NCI-H510A treated with DMSO at 0.1 percent for 48 hours (cell line): ENCODE data around the gene PGBD5.

ENCODE experiments used
- DNase-seq: peaks from one replicate; lab custom pipeline; 2025; lab: John Stamatoyannopoulos, UW

Gene PGBD5

DNA sequence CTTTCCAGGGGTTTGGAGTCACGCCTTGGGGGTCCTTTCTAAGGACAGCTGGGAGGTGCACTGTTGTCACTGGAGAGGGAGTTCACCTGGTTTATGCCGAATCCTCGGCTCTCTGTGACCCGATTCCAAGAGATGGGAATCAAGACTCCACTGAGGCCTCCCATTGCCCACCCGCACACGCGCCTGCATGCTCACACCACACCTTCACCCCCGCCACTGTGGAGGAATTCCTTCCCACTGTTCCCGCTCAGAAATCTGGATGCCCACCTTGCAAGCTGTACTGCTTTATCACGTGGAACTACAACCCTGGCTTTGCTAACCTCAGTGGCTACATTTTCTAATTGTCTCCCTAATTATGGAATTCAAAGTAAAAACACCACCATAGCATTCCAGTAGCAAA is 29.2 kb downstream of the PGBD5 start:
- DNase-seq = no peak

DNA sequence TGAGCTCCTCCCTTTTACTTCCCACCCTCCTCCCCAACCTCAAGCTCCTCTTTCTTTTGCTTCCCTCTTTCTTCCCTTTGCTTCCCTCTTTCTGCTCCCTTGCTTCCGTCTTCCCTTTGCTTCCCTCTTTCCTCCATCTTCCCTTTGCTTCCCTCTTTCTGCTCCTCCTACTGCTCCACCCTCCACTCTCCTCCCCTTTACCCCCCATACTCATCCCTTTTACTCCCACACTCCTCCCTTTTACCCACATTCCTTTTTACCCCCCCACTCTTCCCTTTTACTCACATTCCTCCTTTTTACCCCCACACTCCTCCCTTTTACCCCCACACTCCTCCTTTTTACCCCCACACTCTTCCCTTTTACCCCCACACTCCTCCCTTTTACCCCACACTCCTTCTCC is 30.2 kb downstream of the PGBD5 start:
- no peak for DNase-seq

DNA sequence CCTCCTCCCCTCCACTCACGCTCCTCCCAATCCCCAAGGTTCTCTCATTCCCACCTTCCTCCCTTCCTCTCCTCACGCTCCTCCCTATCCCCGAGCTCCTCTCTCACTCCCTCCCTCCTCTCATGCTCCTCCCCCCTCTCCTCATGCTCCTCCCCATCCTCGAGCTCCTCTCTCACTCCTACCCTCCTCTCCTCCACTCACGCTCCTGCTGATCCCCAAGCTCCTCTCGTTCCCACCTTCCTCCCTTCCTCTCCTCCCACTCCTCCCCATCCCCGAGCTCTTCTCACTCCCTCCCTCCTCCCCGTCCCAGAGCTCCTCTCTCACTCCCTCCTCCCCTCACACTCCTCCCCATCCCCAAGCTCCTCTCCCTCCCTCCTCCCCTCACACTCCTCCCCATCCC is 31.4 kb downstream of the PGBD5 start:
- DNase-seq = no peak

DNA sequence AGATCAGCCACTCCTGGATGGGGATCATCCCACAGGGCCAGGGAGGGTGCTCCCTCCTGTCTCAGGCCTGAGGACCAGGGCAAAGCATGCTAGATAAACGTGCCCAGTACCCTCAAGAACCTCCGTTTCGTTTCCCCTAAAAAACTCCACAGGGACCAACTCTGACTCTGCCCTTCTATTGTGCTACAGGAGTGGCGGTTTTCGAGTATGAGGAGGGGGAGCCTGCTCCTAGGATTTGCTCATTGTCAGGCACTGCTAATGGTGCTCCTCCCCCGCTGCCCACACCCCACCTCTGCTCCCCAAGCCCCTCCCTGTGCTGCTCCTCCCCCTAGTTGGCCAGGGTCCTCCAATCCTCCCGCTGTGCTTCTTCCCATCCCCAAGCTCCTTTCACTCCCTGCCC is 32.0 kb downstream of the PGBD5 start:
- no peak for DNase-seq

DNA sequence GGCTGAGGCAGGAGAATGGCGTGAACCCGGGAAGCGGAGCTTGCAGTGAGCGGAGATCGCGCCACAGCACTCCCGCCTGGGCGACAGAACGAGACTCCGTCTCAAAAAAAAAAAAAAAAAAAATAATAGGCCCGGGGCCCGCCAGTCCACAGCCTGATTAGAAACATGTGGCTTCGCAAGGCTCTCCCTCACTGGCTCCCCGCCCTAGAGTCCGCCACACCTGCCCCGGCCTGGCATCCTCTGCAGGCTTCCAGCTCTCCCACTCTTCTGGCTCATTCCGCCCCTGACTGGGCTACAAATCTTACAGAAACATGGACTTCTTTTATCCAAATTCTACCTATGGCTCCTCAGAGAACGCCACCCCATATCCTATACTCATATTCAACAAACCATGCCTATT is 32.4 kb downstream of the PGBD5 start:
- no peak for DNase-seq

DNA sequence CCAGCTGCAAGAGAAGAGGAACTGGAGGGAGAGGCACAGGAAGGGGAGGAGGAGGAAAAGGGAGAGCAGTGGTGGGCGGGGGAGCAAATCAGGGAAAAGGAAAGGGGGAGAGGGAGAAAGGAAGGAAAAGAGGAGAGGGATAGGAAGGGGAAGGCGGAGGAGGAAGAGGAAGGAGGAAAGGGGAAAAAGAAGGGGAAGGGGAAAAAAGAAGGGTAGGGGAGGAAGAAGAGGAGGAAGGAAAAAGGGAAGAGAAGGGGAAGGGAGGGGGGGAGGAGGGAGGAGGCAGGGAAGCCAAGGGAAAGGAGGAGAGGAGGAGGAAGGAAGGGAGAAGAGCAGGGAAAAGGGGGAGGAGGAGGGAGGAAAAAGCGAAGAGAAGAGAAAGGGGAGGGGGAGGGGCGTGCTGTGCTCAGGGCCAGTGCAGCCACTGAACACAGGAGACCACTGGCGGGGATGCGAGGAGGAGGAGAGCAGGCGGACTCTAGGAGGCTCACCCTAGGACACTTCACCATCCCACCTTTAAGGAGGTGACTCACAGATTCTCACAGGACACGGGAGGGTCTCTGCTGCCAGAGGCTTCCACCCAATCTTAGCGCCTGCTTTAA is 33.1 kb downstream of the PGBD5 start:
- DNase-seq = no peak

DNA sequence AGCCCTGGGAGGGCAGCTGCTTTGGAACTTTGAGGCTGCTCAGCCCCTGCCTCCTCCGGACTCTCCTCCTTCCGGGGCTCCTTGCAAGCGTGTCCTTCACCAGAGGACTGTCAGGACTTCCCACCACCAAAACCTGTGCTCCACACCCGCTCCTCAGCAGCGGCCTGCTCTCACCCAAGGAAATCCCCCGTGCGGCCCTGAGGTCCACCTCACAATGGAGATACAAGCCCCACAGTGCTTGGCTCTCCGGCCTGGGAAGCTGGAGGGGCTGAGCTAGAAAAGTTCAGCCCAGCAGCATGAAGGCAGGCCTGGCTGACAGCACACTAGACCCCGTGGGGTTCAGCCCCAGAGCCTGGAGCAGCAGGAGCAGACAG is 33.6 kb downstream of the PGBD5 start:
- DNase-seq = no peak

DNA sequence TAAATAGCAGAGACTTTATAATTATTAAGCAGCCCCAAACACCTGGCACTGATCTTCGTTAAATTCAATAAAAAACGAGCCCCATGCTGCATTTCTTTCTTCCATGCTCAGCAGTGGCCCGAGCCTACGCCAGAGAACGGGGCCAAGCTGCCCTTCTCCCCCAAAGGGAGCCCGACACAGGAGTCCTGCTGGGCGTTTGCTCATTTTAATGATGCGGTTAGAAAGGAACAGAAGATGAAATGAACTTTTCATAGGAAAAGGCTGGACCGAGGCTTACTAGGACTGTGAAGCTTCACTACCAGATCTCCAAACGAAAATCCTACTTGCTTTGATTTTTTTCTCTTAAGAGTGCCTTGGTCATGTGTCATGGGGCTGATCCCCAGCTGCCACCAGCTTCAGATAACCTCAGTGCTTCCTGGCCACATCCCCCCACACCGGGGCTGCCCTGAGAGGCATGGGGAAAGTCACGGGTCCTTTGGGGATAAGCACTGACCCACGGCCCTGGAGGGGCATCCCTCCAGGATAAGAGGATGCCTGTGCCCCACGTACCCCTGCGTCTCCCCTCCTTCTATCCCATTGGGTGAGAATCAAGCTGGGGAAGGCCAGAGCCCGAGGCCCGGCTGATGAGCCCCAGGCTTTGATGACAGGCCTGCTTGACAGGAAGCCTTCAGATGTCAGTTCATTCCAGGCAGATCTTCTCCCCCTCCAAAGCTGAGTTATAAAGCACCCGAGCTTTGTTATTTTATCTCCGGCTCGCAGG is 34.2 kb downstream of the PGBD5 start:
- DNase-seq = no peak

DNA sequence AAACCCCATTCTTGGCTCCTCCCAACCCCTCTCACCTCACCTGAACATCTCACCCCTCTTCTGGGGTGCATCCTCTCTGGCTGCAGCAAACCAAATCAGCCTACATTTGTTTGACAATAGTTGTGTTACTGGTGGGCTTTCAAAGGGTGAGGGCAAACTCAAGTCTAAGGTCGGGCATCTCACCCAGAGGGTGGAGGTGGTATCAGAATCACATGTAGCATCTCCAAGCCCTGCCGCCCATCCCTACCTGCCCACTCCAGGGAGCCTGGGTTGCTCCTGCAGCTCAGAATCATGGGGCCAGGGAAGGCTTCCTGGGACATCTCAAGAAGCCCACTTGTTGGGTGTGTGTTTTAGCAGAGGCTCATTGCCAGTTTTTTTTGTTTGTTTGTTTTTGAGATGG is 35.8 kb downstream of the PGBD5 start:
- DNase-seq = no peak

DNA sequence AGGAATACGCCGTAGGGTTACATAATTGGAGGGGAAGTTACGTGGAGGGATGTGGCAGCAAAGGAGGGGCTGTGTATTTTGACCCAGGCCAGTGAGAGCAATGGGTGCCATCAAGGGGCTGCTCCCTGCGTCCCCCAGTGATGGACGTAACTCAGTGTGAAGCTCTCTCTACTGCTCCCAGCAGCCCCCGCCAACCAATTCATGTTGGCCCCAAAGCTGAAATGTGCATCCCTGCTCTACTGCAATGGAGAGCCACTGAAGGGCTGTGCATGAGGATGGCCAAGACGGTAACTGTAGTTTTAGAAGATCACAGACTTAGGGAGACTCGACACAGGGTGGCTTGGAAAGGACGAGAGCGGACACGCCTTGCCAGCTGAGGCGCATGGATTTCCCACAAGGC is 38.3 kb downstream of the PGBD5 start:
- no peak for DNase-seq

DNA sequence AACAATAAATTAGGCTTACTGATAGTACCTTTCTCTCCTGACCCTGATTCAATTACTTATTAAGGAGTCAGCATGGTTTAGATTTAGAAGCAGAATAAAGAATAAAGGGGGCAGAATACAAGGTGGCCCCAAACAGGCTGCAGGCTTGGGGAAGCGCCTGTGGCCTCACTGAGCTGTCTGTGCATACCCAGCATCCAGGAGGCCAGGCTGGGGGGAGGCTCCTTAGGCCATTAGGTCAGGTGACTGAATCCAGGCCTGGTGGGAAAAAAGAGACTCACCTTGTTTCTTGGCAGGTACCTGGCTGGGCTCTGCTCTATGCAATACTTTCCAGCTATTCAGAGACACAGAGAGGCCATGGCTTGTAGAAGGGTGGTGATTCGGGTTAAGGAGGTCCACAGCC is 38.8 kb downstream of the PGBD5 start:
- no peak for DNase-seq

DNA sequence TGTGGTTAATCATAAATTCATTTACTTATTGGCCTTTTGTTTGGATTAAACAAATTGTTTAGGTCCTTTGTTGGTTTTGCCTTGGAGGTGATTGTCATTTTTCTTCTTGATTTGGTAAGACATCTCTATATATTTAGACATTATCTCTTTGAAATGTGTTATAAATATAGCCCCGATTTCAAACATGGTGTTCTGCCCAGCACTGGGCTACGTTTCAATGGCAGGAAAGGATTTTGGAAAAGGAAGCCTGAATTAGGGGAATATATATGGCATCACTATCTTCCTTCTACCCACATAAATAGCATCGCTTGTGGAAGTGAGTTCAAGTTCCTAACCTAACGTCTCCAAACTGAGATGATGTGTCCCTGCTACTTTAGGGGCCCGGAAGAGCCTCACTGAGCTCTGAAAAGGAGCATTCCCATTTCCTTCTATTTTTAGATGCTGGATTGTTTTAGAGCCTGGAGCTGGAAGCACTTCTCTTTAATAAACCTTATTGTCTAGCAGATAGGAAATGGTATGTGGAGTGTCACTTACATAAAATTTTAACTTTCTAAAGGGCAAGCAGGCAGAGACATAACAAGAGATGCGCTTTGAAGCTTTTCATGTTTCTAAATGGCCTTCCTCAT is 39.4 kb downstream of the PGBD5 start:
- DNase-seq = no peak

DNA sequence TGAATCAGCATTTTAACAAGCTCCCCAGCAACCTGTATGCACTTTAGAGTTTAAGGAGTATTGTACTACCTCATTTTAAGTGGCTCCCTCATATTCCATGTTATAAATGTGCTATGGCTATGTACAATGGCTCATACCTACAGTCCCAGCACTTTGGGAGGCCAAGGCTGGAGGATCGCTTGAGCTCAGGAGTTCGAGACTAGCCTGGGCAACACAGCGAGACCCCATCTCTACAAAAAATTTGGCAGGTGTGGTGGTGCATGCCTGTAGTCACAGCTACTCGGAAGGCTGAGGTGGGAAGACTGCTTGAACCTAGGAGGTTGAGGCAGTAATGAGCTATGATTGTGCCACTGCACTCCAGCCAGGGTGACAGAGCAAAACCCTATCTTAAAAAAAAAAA is 40.2 kb downstream of the PGBD5 start:
- DNase-seq = no peak

DNA sequence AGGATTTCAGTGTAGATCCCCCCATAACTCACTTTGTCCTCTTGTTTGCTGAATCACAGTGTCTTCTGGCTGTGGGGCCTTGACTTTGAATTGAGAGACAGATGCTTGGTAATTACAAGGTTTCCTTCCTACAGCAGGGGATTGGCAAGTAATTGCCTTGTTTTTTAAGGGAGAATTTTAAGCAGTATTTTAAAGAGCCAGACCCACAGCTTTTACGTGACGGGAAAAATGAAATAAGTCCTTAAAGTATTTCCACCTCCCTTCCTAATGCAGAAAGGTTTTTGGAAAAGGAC is 41.0 kb downstream of the PGBD5 start:
- DNase-seq = no peak

DNA sequence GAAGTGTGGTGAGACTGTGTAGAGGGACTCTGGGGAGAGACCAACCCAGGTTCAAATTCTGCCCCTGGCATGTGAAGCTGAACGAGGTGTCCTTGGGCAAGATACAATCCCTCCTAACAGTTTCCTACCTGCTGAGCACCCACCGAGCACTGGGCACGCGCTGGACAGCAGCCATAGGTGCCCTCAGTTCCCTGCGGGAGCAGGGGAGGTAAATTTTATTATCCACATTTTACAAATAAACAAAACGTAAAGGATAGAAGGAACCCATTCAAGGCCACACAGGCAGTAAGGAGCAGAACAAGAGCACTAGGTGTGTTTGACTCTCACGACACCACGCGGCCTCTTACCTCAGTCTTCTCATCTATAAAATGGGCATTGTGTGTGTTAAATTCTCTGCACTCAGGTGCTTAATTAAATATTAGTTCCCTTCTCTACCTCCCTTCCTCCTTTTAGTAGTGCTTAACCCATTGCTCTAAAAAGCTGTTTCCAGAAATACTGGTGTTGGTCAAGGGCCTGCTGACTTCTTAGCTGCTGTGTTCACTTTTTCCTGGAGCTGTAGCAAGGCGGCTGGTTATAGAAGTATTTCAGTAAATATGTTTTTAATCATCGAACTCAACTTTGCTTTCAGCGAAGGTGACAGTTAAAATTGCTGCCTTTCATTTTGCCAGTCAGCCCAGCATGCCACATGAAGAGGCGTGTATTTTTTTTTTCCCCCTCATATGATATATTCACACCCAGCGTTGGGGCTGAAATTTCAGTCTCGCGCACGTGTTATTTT is 41.6 kb downstream of the PGBD5 start:
- DNase-seq = no peak

DNA sequence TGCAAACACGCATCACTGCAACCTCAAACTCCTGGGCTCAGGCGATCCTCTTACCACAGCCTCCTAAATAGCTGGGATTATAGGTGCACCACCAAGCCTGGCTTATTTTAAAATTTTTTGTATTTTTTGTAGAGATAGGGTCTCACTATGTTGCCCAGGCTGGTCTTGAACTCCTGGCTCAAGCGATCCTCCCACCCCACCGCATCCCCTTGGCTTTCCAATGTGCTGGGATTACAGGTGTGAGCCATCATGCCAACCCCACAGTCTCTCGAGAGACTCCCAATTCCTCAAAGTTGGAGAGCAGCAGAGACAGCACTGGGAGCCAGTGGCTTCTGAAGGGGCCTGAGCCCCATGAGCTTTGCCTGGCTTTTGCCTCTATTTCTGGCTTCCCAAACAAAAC is 42.7 kb downstream of the PGBD5 start:
- DNase-seq = no peak

DNA sequence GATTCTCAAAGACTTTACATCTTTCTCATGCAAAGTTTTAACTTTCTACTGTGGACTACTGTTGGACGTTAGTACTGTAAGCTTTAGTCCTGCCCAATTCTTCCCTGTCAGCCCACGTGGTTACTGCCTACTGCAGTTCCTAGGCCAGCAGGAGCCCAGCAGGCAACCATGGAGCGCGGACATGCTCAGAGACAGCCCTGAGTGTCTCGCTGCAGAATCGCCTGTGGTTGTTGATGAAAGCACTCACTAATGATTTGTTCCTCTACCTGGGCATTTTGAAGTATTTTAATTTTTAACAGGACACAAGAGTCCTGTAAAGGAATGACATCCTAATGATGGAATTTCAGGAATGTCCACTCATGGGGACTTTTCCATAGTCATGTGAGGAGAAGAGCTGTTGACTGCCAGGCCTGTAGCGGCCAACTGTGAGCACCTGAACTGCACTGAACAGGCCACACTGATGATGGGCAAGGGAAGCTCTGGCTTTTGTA is 44.1 kb downstream of the PGBD5 start:
- DNase-seq = no peak

DNA sequence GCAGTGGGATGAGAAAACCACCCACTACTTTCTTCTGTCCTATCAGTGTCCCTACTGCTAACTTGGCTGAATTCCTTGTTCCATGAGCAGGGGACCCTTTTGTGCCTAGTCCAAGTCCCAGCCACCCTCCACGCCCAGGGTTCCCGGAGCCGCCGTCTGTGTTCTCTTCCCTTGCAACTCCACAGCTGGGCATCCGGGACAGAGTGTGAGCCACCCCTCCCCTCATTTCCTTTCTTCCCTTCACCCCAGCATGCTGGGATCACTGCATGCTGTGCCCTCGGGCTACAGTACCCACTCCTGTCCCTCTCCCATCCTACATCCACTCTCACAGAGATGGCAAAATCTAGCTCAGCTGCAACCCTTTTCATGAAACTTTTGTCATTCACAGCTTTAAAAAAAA is 44.5 kb downstream of the PGBD5 start:
- no peak for DNase-seq

DNA sequence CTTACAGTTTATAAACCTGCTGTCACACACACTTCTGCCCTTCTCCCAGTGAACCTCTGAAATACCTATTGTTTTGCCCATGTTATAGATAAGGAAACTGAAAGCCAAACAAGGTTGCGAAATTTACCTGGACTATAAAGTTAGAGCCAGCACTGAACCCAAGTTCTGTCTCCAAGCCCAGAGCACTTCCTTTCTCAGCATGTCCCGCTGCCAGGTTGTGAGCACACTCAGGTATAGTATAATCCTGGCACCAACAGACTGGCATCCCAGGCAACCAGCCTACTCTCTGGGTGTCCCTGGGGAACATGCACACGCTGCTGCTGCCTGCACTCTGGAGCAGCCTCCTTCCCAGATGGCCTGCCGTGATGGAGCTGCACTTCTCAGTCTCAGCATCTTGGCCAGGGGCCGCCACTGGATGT is 45.1 kb downstream of the PGBD5 start:
- DNase-seq = no peak

DNA sequence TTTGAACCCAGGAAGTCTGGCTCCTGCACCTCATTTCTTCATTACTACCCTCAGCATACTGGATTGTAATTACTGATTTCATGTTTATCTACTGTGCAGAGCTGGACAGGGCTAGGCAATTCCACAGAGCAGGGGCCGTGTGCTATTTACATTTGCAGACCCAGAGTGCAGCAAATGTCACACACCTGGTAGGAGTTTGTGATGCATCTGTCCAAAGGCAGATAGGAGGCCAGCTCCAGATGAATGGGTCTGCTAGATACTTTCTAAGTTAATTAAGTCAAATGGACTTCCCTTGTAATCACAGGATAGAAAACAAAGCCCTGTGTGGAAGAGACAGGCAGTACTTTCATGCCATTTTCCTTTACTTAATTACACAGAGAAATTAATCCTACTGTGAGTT is 46.2 kb downstream of the PGBD5 start:
- DNase-seq = no peak

DNA sequence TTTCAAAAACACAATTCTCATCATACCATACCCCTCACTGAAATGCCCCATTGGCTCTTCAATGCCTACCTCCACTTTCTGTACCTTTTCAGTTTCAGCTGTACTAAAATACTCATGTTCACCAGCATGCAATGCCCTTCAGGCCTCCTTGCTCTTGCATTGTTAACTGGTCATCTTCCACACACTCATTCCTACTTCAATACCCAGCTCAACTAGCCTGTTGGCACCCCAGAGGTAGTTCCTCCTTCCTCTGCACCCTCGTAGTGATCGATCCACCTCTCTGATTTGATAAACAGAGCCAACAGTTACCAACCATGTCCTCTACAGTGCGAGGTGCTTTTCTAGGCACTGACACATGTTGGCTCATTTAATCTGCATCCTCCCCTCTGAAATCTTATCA is 46.7 kb downstream of the PGBD5 start:
- no peak for DNase-seq

DNA sequence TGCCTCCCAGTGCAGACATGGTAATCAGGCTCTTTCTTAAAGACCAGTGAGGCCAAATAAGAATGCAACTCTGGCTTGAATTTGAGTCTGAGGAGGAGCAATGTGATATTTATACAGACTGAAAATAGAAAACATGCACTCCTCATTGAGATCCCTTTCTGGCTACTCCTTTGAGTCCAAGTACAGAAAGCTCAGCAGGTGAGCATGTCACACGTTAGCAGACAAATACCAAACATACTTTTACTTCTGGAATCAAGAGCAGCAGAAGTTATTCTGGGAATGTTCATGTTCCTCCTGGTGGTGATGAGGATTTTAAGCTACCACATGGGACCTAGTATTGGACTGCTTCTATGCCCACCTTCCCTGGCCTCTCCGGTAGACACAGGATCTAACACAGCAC is 48.3 kb downstream of the PGBD5 start:
- DNase-seq = no peak

DNA sequence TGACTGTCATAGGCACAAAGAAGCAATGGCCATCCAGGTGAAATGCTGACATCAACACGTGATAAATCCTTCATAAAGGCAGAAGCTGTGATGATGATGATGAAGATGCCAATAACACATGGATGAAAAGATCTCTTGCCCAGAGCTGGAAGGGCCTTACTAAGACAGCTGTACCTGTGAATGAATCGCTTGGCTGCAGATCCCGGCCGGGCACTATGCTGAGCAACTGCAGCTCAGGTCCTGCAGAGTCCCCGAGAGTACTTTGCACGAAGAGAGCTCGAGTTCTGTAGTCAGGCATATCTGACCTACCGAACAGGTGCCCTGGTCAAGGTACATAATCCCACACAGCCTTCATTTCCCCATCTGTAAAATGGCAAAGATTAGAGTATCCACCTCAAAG is 48.8 kb downstream of the PGBD5 start:
- no peak for DNase-seq
